Measurements from ENCODE around the gene CD4.

DNA sequence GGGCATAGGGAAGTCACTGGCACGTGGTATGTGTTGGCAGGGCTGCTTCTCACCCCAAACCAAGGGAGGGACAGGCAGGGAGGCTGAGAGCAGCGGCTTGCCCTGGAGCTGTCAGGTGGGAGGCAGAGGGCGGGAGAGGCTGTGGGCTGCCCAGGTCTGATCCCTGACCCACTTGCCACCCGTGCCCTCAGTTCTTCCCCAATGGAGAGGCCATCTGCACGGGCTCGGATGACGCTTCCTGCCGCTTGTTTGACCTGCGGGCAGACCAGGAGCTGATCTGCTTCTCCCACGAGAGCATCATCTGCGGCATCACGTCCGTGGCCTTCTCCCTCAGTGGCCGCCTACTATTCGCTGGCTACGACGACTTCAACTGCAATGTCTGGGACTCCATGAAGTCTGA, 56.1 kb downstream of the CD4 start:
- TF ChIP-seq ZNF510 (tag by site-specific recombination; IDR thresholded peaks at IDR 0.05; ENCODE audit: insufficient replicate concordance) = no peak
- TF ChIP-seq, protein P1, sequence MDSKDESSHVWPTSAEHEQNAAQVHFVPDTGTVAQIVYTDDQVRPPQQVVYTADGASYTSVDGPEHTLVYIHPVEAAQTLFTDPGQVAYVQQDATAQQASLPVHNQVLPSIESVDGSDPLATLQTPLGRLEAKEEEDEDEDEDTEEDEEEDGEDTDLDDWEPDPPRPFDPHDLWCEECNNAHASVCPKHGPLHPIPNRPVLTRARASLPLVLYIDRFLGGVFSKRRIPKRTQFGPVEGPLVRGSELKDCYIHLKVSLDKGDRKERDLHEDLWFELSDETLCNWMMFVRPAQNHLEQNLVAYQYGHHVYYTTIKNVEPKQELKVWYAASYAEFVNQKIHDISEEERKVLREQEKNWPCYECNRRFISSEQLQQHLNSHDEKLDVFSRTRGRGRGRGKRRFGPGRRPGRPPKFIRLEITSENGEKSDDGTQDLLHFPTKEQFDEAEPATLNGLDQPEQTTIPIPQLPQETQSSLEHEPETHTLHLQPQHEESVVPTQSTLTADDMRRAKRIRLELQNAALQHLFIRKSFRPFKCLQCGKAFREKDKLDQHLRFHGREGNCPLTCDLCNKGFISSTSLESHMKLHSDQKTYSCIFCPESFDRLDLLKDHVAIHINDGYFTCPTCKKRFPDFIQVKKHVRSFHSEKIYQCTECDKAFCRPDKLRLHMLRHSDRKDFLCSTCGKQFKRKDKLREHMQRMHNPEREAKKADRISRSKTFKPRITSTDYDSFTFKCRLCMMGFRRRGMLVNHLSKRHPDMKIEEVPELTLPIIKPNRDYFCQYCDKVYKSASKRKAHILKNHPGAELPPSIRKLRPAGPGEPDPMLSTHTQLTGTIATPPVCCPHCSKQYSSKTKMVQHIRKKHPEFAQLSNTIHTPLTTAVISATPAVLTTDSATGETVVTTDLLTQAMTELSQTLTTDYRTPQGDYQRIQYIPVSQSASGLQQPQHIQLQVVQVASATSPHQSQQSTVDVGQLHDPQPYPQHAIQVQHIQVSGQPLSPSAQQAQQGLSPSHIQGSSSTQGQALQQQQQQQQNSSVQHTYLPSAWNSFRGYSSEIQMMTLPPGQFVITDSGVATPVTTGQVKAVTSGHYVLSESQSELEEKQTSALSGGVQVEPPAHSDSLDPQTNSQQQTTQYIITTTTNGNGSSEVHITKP (tag by site-specific recombination; IDR thresholded peaks at IDR 0.05) = no peak
- no peak for TF ChIP-seq ZNF248 (tag by site-specific recombination; IDR thresholded peaks at IDR 0.05)
- no peak for TF ChIP-seq YY1 (tag by site-specific recombination; IDR thresholded peaks at IDR 0.05)
- no peak for TF ChIP-seq CTCF (tag by site-specific recombination; IDR thresholded peaks at IDR 0.05)
- TF ChIP-seq MYNN (tag by site-specific recombination; IDR thresholded peaks at IDR 0.05; ENCODE audit: borderline replicate concordance) = no peak
- TF ChIP-seq ZBTB8A (tag by site-specific recombination; IDR thresholded peaks at IDR 0.05) = no peak
- TF ChIP-seq ZNF544 (tag by site-specific recombination; IDR thresholded peaks at IDR 0.05) = no peak
- TF ChIP-seq PRDM2 (tag by site-specific recombination; IDR thresholded peaks at IDR 0.05; ENCODE audit: borderline replicate concordance) = no peak
- TF ChIP-seq ZBTB17 (tag by site-specific recombination; IDR thresholded peaks at IDR 0.05) = no peak
- no peak for TF ChIP-seq ZNF704 (tag by site-specific recombination; IDR thresholded peaks at IDR 0.05)
